Progenitor cell of endocrine pancreas (in vitro differentiated cells): ENCODE results near the gene DDX41. TPM values are rescaled to one million over a fixed set of nuclear protein-coding genes. Genes with fewer than 3 reads are reported as not detected.

Source experiments
- DNase-seq: peaks from one replicate; pipeline ENCODE4 v3.0.0; 2021; ENCODE audit warnings: low spot score; ENCODE audit not compliant: unreplicated experiment
- H3K27ac Mint-ChIP-seq: 2 replicates; pipeline ENCODE4 v1.8.0; 2021; ENCODE audit warnings: mild to moderate bottlenecking, moderate library complexity, mixed read lengths
- H3K27me3 Mint-ChIP-seq: 2 replicates; pipeline ENCODE4 v1.8.0; 2021; ENCODE audit warnings: mixed read lengths
- H3K36me3 Mint-ChIP-seq: 2 replicates; pipeline ENCODE4 v1.8.0; 2022; ENCODE audit warnings: mixed read lengths; ENCODE audit not compliant: insufficient read depth
- H3K4me1 Mint-ChIP-seq: 2 replicates; pipeline ENCODE4 v1.8.0; 2021; ENCODE audit warnings: low read depth, mixed read lengths
- H3K4me3 Mint-ChIP-seq: 2 replicates; pipeline ENCODE4 v1.8.0; 2021; ENCODE audit warnings: low read depth, mild to moderate bottlenecking, moderate library complexity, mixed read lengths
- H3K9me3 Mint-ChIP-seq: 2 replicates; pipeline ENCODE4 v1.8.0; 2021; ENCODE audit warnings: low read depth, mixed read lengths
- CTCF ChIP-seq: fragments of 200-600 bp; sonication (generic); IDR thresholded peaks from one replicate; pipeline ENCODE4 v1.5.0; 2021; ENCODE audit warnings: antibody characterized with exemption, mild to moderate bottlenecking; ENCODE audit not compliant: unreplicated experiment
- total RNA-seq: library from RNA; stranded (reverse); gene quantifications from 2 replicates; pipeline ENCODE4 v1.2.1, GENCODE V29; 2021

Gene DDX41
- total RNA-seq, 1 donor from 2014 or later: 93.1 TPM

GRCh38 chr5:177504086-177505056, 12.4 kb downstream of the DDX41 start:
- no peak for DNase-seq
- Mint-ChIP-seq H3K9me3 (no peaks in the 10 kb centered on the region), H3K36me3 (peaks cover 8% of the 10 kb centered on the region), H3K4me3 (no peak overlapping the region), H3K27ac (no peak overlapping the region), H3K4me1 (peaks cover 2% of the 10 kb centered on the region), H3K27me3 (peaks cover 12% of the 10 kb centered on the region)
- TF ChIP-seq CTCF: no peak

GRCh38 chr5:177503351-177504085, 13.2 kb downstream of the DDX41 start:
- no peak overlapping the region for H3K4me3 Mint-ChIP-seq
- TF ChIP-seq CTCF: no peak
- H3K4me1 Mint-ChIP-seq: peaks cover 4% of the 10 kb centered on the region
- peaks cover 8% of the 10 kb centered on the region for H3K36me3 Mint-ChIP-seq
- H3K27ac Mint-ChIP-seq: no peak overlapping the region
- peaks cover 19% of the 10 kb centered on the region for H3K27me3 Mint-ChIP-seq
- no peaks in the 10 kb centered on the region for H3K9me3 Mint-ChIP-seq
- DNase-seq: no peak

GRCh38 chr5:177502886-177503285, 13.9 kb downstream of the DDX41 start:
- TF ChIP-seq CTCF: no peak
- H3K9me3 Mint-ChIP-seq: no peaks in the 10 kb centered on the region
- peaks cover 7% of the 10 kb centered on the region for H3K36me3 Mint-ChIP-seq
- H3K27ac Mint-ChIP-seq: no peak overlapping the region
- DNase-seq: no peak
- no peak overlapping the region for H3K4me3 Mint-ChIP-seq
- H3K4me1 Mint-ChIP-seq: peaks cover 7% of the 10 kb centered on the region
- peaks cover 26% of the 10 kb centered on the region for H3K27me3 Mint-ChIP-seq

- Mint-ChIP-seq H3K4me3 (no peak overlapping the region), H3K36me3 (peaks cover 1% of the 10 kb centered on the region), H3K27me3 (peaks cover 28% of the 10 kb centered on the region), H3K27ac (no peak overlapping the region), H3K9me3 (no peaks in the 10 kb centered on the region), H3K4me1 (peaks cover 9% of the 10 kb centered on the region)
- TF ChIP-seq CTCF: no peak
- DNase-seq: no peak
Observed at GRCh38 chr5:177501874-177502678, 14.7 kb downstream of the DDX41 start.
